ENCODE measurements around the gene TOR4A.
A peak's percentile ranks its signal among the peaks of the same experiment; 100 is the strongest.

DNA sequence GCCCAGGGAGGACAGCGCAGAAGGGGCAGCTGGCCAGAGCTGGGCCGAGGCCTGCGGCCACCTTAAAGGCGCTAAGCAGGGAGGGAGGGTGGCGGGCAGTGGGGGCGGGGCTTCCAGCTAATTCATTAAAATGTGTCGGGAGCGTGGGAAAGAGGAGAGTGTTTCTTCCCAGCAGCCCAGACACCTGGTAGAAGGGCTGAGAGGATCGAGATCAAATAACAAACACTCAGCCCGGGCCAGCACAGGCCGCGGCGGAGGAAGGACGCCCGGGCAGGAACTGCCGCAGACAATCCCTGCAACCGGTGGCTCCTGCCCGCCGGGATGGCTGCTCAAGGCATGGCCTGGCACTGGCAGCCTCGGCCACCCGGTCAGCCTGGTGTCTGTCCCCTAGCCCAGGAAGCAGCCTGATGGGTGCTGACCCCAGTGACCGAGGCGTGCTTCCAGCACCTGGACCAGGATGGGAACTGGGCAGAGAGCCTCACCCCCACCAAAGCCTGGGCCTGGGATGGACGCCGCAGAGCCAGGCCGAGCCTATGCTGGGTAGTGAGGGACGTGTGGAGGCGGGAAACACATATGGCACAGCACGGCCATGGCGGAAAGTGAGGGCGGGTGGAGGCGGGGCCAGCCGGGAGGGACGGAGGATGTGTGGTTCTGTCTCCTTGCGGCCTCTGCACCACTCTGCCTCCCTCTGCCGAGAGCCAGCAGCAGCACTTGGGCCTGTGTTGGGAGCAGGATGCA lies 27.7 kb downstream of the TOR4A start:
- TF ChIP-seq, protein P1, sequence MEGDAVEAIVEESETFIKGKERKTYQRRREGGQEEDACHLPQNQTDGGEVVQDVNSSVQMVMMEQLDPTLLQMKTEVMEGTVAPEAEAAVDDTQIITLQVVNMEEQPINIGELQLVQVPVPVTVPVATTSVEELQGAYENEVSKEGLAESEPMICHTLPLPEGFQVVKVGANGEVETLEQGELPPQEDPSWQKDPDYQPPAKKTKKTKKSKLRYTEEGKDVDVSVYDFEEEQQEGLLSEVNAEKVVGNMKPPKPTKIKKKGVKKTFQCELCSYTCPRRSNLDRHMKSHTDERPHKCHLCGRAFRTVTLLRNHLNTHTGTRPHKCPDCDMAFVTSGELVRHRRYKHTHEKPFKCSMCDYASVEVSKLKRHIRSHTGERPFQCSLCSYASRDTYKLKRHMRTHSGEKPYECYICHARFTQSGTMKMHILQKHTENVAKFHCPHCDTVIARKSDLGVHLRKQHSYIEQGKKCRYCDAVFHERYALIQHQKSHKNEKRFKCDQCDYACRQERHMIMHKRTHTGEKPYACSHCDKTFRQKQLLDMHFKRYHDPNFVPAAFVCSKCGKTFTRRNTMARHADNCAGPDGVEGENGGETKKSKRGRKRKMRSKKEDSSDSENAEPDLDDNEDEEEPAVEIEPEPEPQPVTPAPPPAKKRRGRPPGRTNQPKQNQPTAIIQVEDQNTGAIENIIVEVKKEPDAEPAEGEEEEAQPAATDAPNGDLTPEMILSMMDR (IDR thresholded peaks at IDR 0.05), result peak in 2 of 4 experiments; percentile 23 to 26
- TF ChIP-seq POLR2AphosphoS5 (IDR thresholded peaks at IDR 0.05) (peak; percentile 18), POLR2A (IDR thresholded peaks at IDR 0.05) (peak; percentile 7)

All from prostate gland (tissue), 2 donors.